GM12864 (cell line): ENCODE results near the gene LRRC18.

ENCODE experiments used
- DNase-seq: peaks from one replicate; pipeline ENCODE4 v3.0.0-alpha.2; 2011; ENCODE audit warnings: low read depth
- H3K4me3 ChIP-seq: 2 replicates; pipeline ENCODE4 v1.5.1; 2011; ENCODE audit warnings: mild to moderate bottlenecking, low read depth, low read length, control low read depth
- TF ChIP-seq, protein P1 (sequence below): IDR thresholded peaks from 2 replicates; pipeline ENCODE4 v1.5.1; 2011; ENCODE audit warnings: low read depth, mild to moderate bottlenecking, moderate library complexity, low read length, control low read depth, inconsistent platforms; ENCODE audit errors: missing control alignments

The LRRC18 gene

DNA sequence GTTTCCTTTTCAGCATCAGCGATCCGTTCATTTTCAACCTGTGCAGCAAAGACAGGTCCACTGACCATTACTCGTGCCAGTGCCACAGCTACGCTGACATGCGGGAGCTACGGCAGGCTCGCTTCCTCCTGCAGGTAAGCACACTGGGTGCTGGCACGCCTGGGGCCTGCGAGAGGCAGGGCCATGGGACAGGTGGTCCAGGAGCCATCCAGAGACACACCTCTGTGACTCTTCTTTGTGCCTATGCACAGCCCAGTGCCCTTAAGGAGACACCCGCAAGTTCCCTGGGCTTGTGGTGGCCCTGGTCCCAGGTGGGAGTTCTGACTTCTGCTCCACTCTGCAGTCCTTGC lies 42.2 kb downstream of the LRRC18 start:
- TF ChIP-seq, protein P1, sequence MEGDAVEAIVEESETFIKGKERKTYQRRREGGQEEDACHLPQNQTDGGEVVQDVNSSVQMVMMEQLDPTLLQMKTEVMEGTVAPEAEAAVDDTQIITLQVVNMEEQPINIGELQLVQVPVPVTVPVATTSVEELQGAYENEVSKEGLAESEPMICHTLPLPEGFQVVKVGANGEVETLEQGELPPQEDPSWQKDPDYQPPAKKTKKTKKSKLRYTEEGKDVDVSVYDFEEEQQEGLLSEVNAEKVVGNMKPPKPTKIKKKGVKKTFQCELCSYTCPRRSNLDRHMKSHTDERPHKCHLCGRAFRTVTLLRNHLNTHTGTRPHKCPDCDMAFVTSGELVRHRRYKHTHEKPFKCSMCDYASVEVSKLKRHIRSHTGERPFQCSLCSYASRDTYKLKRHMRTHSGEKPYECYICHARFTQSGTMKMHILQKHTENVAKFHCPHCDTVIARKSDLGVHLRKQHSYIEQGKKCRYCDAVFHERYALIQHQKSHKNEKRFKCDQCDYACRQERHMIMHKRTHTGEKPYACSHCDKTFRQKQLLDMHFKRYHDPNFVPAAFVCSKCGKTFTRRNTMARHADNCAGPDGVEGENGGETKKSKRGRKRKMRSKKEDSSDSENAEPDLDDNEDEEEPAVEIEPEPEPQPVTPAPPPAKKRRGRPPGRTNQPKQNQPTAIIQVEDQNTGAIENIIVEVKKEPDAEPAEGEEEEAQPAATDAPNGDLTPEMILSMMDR = no peak
- H3K4me3 ChIP-seq = no peak overlapping the region

DNA sequence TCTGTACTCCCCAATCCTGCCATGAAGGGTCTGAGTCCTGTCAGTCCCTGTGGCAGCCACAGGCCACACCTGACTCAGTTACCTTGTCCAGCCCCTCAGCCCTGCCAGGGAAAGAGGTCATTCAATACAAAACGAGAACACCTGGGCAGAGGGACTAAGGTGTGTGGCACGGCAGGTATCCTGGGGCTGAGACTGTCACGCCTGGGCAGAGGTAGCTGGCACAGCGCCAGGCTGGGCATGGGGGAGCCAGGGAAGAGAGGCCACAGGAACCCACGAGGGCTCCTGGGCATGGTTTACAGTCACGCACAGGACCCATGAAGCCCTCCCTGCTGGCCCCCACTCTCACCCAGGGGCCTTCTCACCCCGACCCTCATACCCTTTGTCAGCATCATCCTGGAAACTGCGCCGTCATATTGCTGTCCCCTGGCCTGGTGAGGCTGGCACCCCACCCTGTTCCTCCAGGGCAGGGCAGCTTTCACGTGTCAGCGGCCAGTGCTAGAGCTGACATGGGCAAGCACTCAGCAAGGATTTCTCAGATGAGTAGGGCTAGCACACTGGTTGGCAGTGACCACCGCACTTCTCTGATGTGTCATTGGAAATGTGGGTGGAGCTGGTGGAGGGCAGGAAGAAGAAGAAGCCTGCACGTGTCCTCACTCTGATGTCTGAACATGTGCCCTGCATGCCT lies 42.7 kb downstream of the LRRC18 start:
- no peak overlapping the region for H3K4me3 ChIP-seq
- TF ChIP-seq, protein P1 = no peak
- no peak for DNase-seq

More for the DNA sequence above, 42.2 kb downstream of the LRRC18 start:
- no peak for DNase-seq

DNA sequence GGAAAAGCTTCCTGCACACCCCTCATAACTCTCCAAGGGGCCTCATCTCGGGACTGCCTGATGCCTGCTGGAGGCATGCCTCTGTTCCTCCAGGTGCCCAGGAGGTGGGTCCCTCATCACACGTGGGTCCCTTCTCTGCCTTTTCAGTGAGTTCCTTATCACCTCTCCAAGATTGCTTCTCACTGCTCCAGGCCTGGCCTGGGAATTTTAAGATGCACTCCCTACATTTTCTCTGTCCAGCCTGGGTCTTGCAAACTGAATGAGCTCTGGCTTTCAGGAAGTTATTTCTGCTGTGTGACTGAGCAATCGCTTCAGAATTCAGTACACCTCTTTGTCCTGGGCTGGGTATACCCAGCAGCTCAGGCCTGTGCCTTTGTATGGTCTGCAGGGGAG lies 43.8 kb downstream of the LRRC18 start:
- H3K4me3 ChIP-seq = no peak overlapping the region
- no peak for DNase-seq
- TF ChIP-seq, protein P1 = no peak

DNA sequence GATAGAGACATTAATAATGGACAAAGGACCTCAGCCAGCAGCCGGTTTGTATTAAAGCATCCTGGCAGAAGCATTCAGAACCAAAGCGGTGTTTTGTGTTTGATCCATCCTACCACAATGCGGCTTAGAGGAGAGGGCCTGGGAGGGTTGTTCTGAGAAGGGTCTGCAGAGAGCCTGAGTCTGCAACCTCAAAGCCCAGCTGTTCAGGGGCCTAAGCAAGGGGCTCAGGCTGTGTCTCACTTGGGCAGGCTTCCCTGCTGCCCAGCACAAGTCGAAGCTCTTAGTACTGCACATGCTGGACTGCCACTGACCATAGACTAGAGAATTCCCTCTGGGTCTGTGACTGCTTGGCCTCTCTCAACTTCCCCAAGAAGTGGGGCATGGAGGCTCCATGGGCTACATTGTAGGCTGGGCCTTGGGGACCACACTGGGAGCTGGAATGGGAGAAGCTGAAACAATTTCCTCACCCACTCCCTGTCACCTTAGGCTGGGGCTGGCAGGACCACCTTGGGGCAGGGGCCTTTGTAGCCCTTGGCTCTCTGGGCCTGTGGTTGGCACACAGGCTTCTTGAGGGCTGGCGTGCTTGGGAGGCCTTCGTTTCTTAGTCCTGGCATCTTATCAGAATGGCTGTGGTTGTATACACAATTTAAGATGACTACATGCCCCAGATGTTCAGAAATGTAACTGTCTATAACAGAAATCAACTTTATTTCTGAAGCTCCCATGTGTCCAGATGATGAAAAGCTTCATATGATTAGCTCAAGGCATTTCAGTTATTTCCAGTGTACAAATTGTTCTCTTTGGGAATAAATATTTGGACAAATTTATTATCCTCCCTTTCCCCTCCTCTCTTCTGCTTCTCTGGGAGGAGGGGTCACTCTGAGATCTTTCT lies 44.5 kb downstream of the LRRC18 start:
- DNase-seq = no peak
- H3K4me3 ChIP-seq = no peak overlapping the region
- TF ChIP-seq, protein P1 = no peak

DNA sequence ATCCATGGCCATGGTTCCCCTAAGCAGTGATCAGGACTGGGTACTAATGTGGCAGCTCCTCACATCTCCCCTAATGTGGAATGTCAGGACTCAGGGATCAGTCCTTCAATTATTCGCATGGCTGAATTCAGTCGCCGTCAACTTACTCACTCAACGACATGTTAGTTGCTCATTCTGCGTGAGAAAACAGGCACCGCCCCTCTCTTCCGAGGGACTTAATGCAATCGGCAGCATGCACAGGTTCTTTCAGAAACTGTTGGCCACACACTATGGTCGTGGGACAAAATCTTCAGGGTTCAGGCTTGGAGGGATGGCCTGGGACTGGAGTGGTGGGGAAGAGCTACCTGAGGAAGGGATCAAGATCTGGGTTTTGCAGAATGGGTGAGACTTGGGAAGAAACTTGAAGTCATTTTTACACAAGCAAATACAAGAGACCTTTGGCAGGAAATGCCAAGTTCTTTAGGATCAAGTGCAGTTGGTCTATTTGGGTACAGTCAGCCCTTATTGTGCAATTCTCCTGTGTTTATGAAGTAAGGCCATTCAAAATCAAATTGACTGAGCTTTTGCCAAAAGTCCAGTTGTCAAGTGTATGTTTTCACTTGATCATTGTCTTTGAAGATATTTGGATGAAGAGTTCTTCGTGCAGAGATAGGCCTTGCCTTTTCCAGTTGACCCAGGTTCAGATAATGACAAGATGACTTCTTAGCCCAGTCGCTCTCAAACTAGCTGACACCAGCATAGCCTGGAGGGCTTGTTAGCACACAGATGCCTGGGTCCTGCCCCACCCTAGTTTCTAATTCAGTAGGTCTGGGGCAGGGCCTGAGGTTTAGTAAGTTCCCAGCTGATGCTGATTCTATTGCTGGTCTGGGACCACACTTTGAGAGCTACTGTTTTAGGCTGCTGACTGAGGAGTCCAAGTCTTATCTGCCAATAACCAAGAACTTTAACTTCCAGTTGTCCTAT lies 48.5 kb downstream of the LRRC18 start:
- TF ChIP-seq, protein P1 = no peak
- DNase-seq = no peak
- H3K4me3 ChIP-seq = no peak overlapping the region

DNA sequence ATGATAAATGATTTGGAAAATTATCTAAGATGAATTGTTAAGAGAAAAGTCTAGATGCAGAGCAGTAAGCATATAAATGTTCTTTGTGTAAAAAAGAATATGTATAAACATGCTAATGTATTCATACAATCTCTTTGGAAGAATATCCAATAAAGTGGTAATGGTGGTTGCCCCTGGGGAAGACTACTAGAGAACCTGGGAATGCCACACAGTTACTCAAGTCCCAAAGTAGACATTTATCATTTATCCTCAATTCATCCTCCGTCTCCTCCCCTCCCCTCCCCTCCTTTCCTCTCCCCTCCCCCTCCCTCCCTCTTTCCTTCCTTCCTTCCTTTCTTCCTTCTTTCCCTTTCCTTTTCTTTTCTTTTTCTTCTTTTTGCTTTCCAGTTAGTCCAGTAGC lies 51.7 kb downstream of the LRRC18 start:
- TF ChIP-seq, protein P1 = no peak
- no peak for DNase-seq
- no peak overlapping the region for H3K4me3 ChIP-seq
